HepG2 (cell line): ENCODE results near the gene GALP. TPM values are rescaled to one million over a fixed set of nuclear protein-coding genes. Genes with fewer than 3 reads are reported as not detected.

ENCODE experiments used
- ATAC-seq: fragments of 200-7000 bp; cut with Tn5 transposase; 3 replicates; pipeline ENCODE4 v1.9.1; 2020; ENCODE audit warnings: mild to moderate bottlenecking, moderate library complexity
- BruUV-seq: library from RNA; stranded (reverse); fragments of 400-500 nt; replicated peaks from 2 replicates; lab custom pipeline; 2021; lab: Mats Ljungman, UMichigan
- CTCF ChIA-PET: fragments of 300-600 bp; formaldehyde crosslinking; extraction: SDS; loops from one replicate; lab custom pipeline; 2021; ENCODE audit warnings: low total read pairs, inconsistent platforms, low intra/inter-chr PET ratio; lab: Yijun Ruan, JAX
- POLR2A ChIA-PET: fragments of 350-600 bp; sonication (Branson Sonifier 250); formaldehyde crosslinking; loops from one replicate; lab custom pipeline; 2020; ENCODE audit warnings: antibody characterized with exemption, inconsistent platforms; lab: Yijun Ruan, JAX
- DNase-seq: peaks from one replicate; pipeline ENCODE4 v3.0.0-alpha.2; 2015; ENCODE audit warnings: low spot score
- FAIRE-seq: peaks from 3 replicates; lab custom pipeline; 2011; peaks lifted over from hg19 to GRCh38; lab: Jason Lieb, UNC
- H2AFZ ChIP-seq: one replicate; pipeline ENCODE4 v1.6.1; 2011; ENCODE audit warnings: low read length, inconsistent platforms
- H3K27ac ChIP-seq: fragments of 300-600 bp; 3 replicates; pipeline ENCODE4 v1.8.0; 2011; ENCODE audit warnings: mixed run types, mild to moderate bottlenecking, mixed read lengths, low read length, inconsistent platforms; ENCODE audit not compliant: insufficient read depth; ENCODE audit errors: extremely low read length
- H3K27me3 ChIP-seq, 2 experiments: fragments of 200-600 bp in 1 of 2; 2 replicates in 1 of 2; 3 replicates in 1 of 2; pipeline versions ENCODE4 v1.6.0 to v1.8.0; 2011; ENCODE audit warnings: low read length in 2 of 2, mild to moderate bottlenecking in 2 of 2, moderate library complexity in 2 of 2, inconsistent platforms in 1 of 2; ENCODE audit not compliant: insufficient read depth in 2 of 2, control insufficient read depth in 1 of 2
- H3K36me3 ChIP-seq, 2 experiments: fragments of 200-600 bp in 1 of 2; replicated peaks in 1 of 2; 2 replicates in 1 of 2; 3 replicates in 1 of 2; pipeline versions ENCODE4 v1.5.1 to v1.8.0; 2011; ENCODE audit warnings: low read length in 2 of 2, inconsistent platforms in 1 of 2; ENCODE audit not compliant: insufficient read depth in 2 of 2, control insufficient read depth in 1 of 2
- H3K4me1 ChIP-seq: 2 replicates; pipeline ENCODE4 v1.5.1; 2012; ENCODE audit warnings: low read length, inconsistent platforms; ENCODE audit not compliant: insufficient read depth
- H3K4me2 ChIP-seq: 2 replicates; pipeline ENCODE4 v1.6.0; 2011; ENCODE audit warnings: low read depth, low read length, inconsistent platforms
- H3K4me3 ChIP-seq, 3 experiments: fragments of 200-600 bp in 1 of 3; sonication (generic), shearing (Covaris generic) in 1 of 3; replicated peaks in 1 of 3; 2 replicates each; pipeline ENCODE4 v1.5.1; 2011 to 2016; ENCODE audit warnings: low read length in 3 of 3, inconsistent platforms in 2 of 3, low read depth in 2 of 3, mild to moderate bottlenecking in 2 of 3, control low read depth in 1 of 3, mixed read lengths in 1 of 3; ENCODE audit not compliant: insufficient read depth in 1 of 3
- H3K79me2 ChIP-seq: one replicate; pipeline ENCODE4 v1.6.1; 2011; ENCODE audit warnings: low read length, inconsistent platforms; ENCODE audit not compliant: insufficient read depth
- H3K9ac ChIP-seq: 2 replicates; pipeline ENCODE4 v1.6.0; 2011; ENCODE audit warnings: mild to moderate bottlenecking, low read depth, low read length, inconsistent platforms; ENCODE audit not compliant: insufficient read depth
- H3K9me3 ChIP-seq: 2 replicates; pipeline ENCODE4 v1.5.1; 2012; ENCODE audit warnings: mild to moderate bottlenecking, low read length
- H4K20me1 ChIP-seq: 2 replicates; pipeline ENCODE4 v1.6.0; 2011; ENCODE audit warnings: inconsistent platforms, mild to moderate bottlenecking, low read length, moderate library complexity; ENCODE audit not compliant: insufficient read depth
- ARNT2 ChIP-seq: sonication (generic); formaldehyde crosslinking; IDR thresholded peaks from 2 replicates; pipeline ENCODE4 v1.8.0; 2022; ENCODE audit warnings: mild to moderate bottlenecking, low read depth, missing genetic modification reagents, moderate library complexity
- CHD2 ChIP-seq: IDR thresholded peaks from 2 replicates; pipeline ENCODE4 v1.6.1; 2011; ENCODE audit warnings: low read depth, low read length, improper control_type of control experiment
- EEA1 ChIP-seq: sonication (generic); formaldehyde crosslinking; IDR thresholded peaks from 2 replicates; pipeline ENCODE4 v1.5.1; 2020; ENCODE audit warnings: mild to moderate bottlenecking, missing genetic modification reagents, borderline replicate concordance
- HNRNPH1 ChIP-seq: fragments of 200-400 bp; formaldehyde crosslinking; optimal IDR thresholded peaks from 2 replicates; pipeline ENCODE3; 2017; ENCODE audit warnings: mild to moderate bottlenecking, low read depth, low read length
- HOXA5 ChIP-seq: sonication (generic); formaldehyde crosslinking; IDR thresholded peaks from 2 replicates; pipeline ENCODE4 v1.4.0; 2020; ENCODE audit warnings: missing genetic modification reagents
- KMT2A ChIP-seq: sonication (generic); formaldehyde crosslinking; IDR thresholded peaks from 2 replicates; pipeline ENCODE4 v1.4.0; 2020; ENCODE audit warnings: missing genetic modification reagents
- MTA3 ChIP-seq: sonication (generic); formaldehyde crosslinking; IDR thresholded peaks from 2 replicates; pipeline ENCODE4 v1.4.0; 2020; ENCODE audit warnings: missing genetic modification reagents
- NCOA5 ChIP-seq: sonication (generic); formaldehyde crosslinking; IDR thresholded peaks from 2 replicates; pipeline ENCODE4 v1.4.0; 2020; ENCODE audit warnings: missing genetic modification reagents
- NFKB2 ChIP-seq: sonication (generic); formaldehyde crosslinking; IDR thresholded peaks from 2 replicates; pipeline ENCODE4 v1.4.0; 2020; ENCODE audit warnings: missing genetic modification reagents, borderline replicate concordance
- RARG ChIP-seq: sonication (generic); formaldehyde crosslinking; IDR thresholded peaks from 2 replicates; pipeline ENCODE4 v1.4.0; 2020; ENCODE audit warnings: low read depth, mild to moderate bottlenecking, missing genetic modification reagents
- SAFB2 ChIP-seq: sonication (generic); formaldehyde crosslinking; IDR thresholded peaks from 2 replicates; pipeline ENCODE4 v1.5.1; 2020; ENCODE audit warnings: missing genetic modification reagents, low read depth, mild to moderate bottlenecking, borderline replicate concordance
- THAP11 ChIP-seq: IDR thresholded peaks from 2 replicates; pipeline ENCODE4 v1.6.1; 2016; ENCODE audit warnings: missing biosample characterization, missing genetic modification reagents
- ZBTB7A ChIP-seq: sonication (generic); formaldehyde crosslinking; IDR thresholded peaks from 2 replicates; pipeline ENCODE4 v1.8.0; 2022; ENCODE audit warnings: mild to moderate bottlenecking, missing genetic modification reagents
- ZC3H4 ChIP-seq: sonication (generic); formaldehyde crosslinking; IDR thresholded peaks from 2 replicates; pipeline ENCODE4 v1.4.0; 2020; ENCODE audit warnings: missing genetic modification reagents, borderline replicate concordance
- ZMAT3 ChIP-seq: sonication (generic); formaldehyde crosslinking; conservative IDR thresholded peaks from 2 replicates; pipeline ENCODE4 v1.7.0; 2021; ENCODE audit warnings: missing genetic modification reagents
- ZNF605 ChIP-seq: sonication (generic); formaldehyde crosslinking; IDR thresholded peaks from 2 replicates; pipeline ENCODE4 v1.8.0; 2022; ENCODE audit warnings: mild to moderate bottlenecking, missing genetic modification reagents
- WGBS: methylation state at CpG from one replicate; pipeline ENCODE4 v1.1.6; 2017; ENCODE audit warnings: low lambda C conversion rate; 5-methylcytosine and 5-hydroxymethylcytosine counted together
- in situ Hi-C: cut with HindIII; loops from 2 replicates; pipeline ENCODE4 v1.10.0; 2017; ENCODE audit warnings: low pct_unique_long_range_greater_than_20kb; ENCODE audit not compliant: extremely low pct_ligation_motif_present
- intact Hi-C: fragments of 100-400 bp; cut with micrococcal nuclease; formaldehyde crosslinking; loops from one replicate; pipeline ENCODE4 v1.10.0; 2022; ENCODE audit not compliant: unreplicated experiment
- polyA plus RNA-seq, 8 experiments: library from polyadenylated mRNA; depleted of rRNA in 3 of 8; stranded (reverse) in 7 of 8; unstranded in 1 of 8; fragments of >200 nt; fragmentation: Illumina TruSeq in 4 of 8; extraction: Trizol in 4 of 8; gene quantifications; 2 replicates each; pipeline versions ENCODE4 v1.2.1 to v1.2.3, GENCODE V29; 2011 to 2016; ENCODE audit warnings: low read depth in 4 of 8, missing spikeins in 1 of 8, mixed read lengths in 1 of 8; ENCODE audit not compliant: insufficient read depth in 1 of 8
- total RNA-seq, 5 experiments: library from RNA; depleted of rRNA; stranded (reverse); fragments of >200 nt; fragmentation: Illumina TruSeq; extraction: Trizol; gene quantifications; 2 replicates each; pipeline ENCODE4 v1.2.3, GENCODE V29; 2016; ENCODE audit warnings: low read depth in 1 of 5
- TF ChIP-seq, protein P1 (sequence below): sonication (generic); formaldehyde crosslinking; IDR thresholded peaks from 2 replicates; pipeline ENCODE4 v1.4.0; 2020; ENCODE audit warnings: missing genetic modification reagents, borderline replicate concordance
- TF ChIP-seq, protein P2 (sequence below): sonication (generic); formaldehyde crosslinking; IDR thresholded peaks from 2 replicates; pipeline ENCODE4 v1.4.0; 2020; ENCODE audit warnings: missing genetic modification reagents
- TF ChIP-seq, protein P3 (sequence below): sonication (generic); formaldehyde crosslinking; IDR thresholded peaks from 2 replicates; pipeline ENCODE4 v1.4.0; 2020; ENCODE audit warnings: missing genetic modification reagents

The GALP gene
- total and polyA plus RNA-seq, 2 of the 13 experiments (the other 11 are each of a cell fraction or from before 2014, with no cell fraction given), result not detected

DNA sequence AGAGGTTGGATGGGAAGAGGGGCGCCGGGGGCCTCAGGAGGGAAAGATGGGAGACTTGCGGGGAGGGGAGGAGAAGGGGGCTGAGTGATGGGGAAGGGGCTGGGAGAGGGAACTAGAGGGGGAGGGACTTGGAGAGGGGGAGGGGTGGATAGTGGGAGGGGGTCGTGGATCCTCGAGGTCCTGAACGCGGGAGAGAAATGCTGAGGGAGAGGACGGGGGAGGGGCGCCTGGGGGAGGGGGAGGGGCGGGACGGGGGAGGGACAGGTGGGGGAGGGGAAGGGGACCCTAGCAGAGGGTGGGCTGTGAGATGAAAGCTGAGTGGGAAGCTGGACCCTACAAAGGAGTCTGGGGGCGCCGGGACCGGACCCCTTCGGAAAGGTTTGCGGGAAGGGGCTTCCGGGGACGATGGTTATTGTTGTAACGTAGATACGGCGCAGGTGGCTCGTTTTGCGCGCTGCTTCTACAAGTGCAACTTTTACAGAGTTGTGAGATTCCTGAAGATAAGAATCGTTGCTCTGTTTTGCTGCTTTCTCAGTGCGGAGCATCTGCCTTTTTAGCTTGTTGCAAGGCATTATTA lies 34.3 kb upstream of the GALP start:
- Histone ChIP-seq H3K9ac (peak overlapping the region; percentile 98), H3K27ac (peak overlapping the region; percentile 100), H3K4me3 (peak overlapping the region; percentile 63 to 84 (median 83)), H3K79me2 (peaks cover 40% of the 10 kb centered on the region), H2AFZ (no peak overlapping the region), H4K20me1 (no peaks in the 10 kb centered on the region; the same call in 1 of the 2 replicates), H3K36me3 (peaks cover 0 to 8% of the 10 kb centered on the region in 2 experiments; a peak in 2 of 5 replicates), H3K9me3 (no peaks in the 10 kb centered on the region), H3K4me2 (peak overlapping the region; percentile 94), H3K4me1 (peaks cover 83% of the 10 kb centered on the region), H3K27me3 (no peaks in the 10 kb centered on the region; a peak in 1 of 5 replicates)
- intact Hi-C loops (loop anchor here (1.0 to 2.0 kb wide), 2 partner anchors 20 to 29 kb away; partner anchors contain the start of gene ZNF787), in situ Hi-C loops (no loop called here)
- ChIA-PET POLR2A (interaction anchor here (0.6 to 4.9 kb wide), 19 partner anchors 8 to 934 kb away, joined by 3 to 113 read pairs (median 9); partner anchors contain the start of genes GALP and ZNF787), CTCF (no interaction called here)
- ATAC-seq (peak; percentile 1; the same call in 1 of the 3 replicates), DNase-seq (no peak), FAIRE-seq (no peak)
- BruUV-seq, result no TSS peak
- WGBS, result 2% methylated on average over 21 of the region's 26 CpGs
- TF ChIP-seq MTA3 (CRISPR knock-in tag) (no peak), ZNF605 (0 out of 2 replicates have a peak, but pooled peaks have one; percentile 7), ZBTB7A (CRISPR knock-in tag) (peak; percentile 55; the same call in 1 of the 2 replicates), ARNT2 (CRISPR knock-in tag) (no peak), ZC3H4 (CRISPR knock-in tag) (peak; percentile 87; the same call in 1 of the 2 replicates), KMT2A (CRISPR knock-in tag) (no peak), CHD2 (0 out of 2 replicates have a peak, but pooled peaks have one; percentile 38), SAFB2 (CRISPR knock-in tag) (no peak), NCOA5 (CRISPR knock-in tag) (no peak), NFKB2 (CRISPR knock-in tag) (no peak), EEA1 (CRISPR knock-in tag) (no peak), HNRNPH1 (peak; percentile 19), THAP11 (peak; percentile 7; the same call in 1 of the 2 replicates), ZMAT3 (no peak), RARG (CRISPR knock-in tag) (no peak), HOXA5 (CRISPR knock-in tag) (0 out of 2 replicates have a peak, but pooled peaks have one; percentile 1)
- TF ChIP-seq, protein P1, sequence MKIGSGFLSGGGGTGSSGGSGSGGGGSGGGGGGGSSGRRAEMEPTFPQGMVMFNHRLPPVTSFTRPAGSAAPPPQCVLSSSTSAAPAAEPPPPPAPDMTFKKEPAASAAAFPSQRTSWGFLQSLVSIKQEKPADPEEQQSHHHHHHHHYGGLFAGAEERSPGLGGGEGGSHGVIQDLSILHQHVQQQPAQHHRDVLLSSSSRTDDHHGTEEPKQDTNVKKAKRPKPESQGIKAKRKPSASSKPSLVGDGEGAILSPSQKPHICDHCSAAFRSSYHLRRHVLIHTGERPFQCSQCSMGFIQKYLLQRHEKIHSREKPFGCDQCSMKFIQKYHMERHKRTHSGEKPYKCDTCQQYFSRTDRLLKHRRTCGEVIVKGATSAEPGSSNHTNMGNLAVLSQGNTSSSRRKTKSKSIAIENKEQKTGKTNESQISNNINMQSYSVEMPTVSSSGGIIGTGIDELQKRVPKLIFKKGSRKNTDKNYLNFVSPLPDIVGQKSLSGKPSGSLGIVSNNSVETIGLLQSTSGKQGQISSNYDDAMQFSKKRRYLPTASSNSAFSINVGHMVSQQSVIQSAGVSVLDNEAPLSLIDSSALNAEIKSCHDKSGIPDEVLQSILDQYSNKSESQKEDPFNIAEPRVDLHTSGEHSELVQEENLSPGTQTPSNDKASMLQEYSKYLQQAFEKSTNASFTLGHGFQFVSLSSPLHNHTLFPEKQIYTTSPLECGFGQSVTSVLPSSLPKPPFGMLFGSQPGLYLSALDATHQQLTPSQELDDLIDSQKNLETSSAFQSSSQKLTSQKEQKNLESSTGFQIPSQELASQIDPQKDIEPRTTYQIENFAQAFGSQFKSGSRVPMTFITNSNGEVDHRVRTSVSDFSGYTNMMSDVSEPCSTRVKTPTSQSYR (CRISPR knock-in tag), result peak; percentile 76
- TF ChIP-seq, protein P2, sequence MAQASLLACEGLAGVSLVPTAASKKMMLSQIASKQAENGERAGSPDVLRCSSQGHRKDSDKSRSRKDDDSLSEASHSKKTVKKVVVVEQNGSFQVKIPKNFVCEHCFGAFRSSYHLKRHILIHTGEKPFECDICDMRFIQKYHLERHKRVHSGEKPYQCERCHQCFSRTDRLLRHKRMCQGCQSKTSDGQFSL (CRISPR knock-in tag), result 0 out of 2 replicates have a peak, but pooled peaks have one; percentile 31
- TF ChIP-seq, protein P3, sequence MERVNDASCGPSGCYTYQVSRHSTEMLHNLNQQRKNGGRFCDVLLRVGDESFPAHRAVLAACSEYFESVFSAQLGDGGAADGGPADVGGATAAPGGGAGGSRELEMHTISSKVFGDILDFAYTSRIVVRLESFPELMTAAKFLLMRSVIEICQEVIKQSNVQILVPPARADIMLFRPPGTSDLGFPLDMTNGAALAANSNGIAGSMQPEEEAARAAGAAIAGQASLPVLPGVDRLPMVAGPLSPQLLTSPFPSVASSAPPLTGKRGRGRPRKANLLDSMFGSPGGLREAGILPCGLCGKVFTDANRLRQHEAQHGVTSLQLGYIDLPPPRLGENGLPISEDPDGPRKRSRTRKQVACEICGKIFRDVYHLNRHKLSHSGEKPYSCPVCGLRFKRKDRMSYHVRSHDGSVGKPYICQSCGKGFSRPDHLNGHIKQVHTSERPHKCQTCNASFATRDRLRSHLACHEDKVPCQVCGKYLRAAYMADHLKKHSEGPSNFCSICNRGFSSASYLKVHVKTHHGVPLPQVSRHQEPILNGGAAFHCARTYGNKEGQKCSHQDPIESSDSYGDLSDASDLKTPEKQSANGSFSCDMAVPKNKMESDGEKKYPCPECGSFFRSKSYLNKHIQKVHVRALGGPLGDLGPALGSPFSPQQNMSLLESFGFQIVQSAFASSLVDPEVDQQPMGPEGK, result peak; percentile 78
